Esophagus muscularis mucosa (tissue), 4 donors: ENCODE data around the gene PRM2. TPM values are rescaled to one million over a fixed set of nuclear protein-coding genes. Genes with fewer than 3 reads are reported as not detected.

Experiments
- DNase-seq: peaks from one replicate; pipeline ENCODE4 v3.0.0-alpha.2; 2017; ENCODE audit errors: extremely low spot score
- H3K27ac ChIP-seq, 4 donors: fragments of 200-600 bp; sonication (generic); replicated peaks in 1 of 4; 1 replicate in 3 of 4; 2 replicates in 1 of 4; pipeline ENCODE4 v1.5.1; 2016 to 2019; ENCODE audit warnings: mild to moderate bottlenecking in 1 of 4
- H3K27me3 ChIP-seq, 4 donors: fragments of 200-600 bp; sonication (generic); one replicate each; pipeline versions ENCODE4 v1.5.1 to v1.6.0; 2016 to 2019
- H3K36me3 ChIP-seq, 4 donors: fragments of 200-600 bp; sonication (generic); one replicate each; pipeline ENCODE4 v1.5.1; 2016 to 2019
- H3K4me1 ChIP-seq, 4 donors: fragments of 200-600 bp; sonication (generic); one replicate each; pipeline ENCODE4 v1.5.1; 2016 to 2019
- H3K4me3 ChIP-seq, 4 donors: fragments of 200-600 bp; sonication (generic); 1 replicate in 2 of 4; 2 replicates in 2 of 4; pipeline ENCODE4 v1.5.1; 2016 to 2019; ENCODE audit warnings: mild to moderate bottlenecking in 4 of 4, moderate library complexity in 1 of 4
- H3K9me3 ChIP-seq, 4 donors: fragments of 200-600 bp; sonication (generic); 1 replicate in 3 of 4; 2 replicates in 1 of 4; pipeline ENCODE4 v1.5.1; 2016 to 2019
- EP300 ChIP-seq: sonication (generic); formaldehyde crosslinking; IDR thresholded peaks from one replicate; pipeline ENCODE4 v1.6.1; 2017; ENCODE audit warnings: antibody characterized with exemption
- POLR2A ChIP-seq: fragments of 450-650 bp; IDR thresholded peaks from one replicate; pipeline ENCODE4 v1.6.1; 2017; ENCODE audit warnings: antibody characterized with exemption, moderate library complexity, mild to moderate bottlenecking, low read depth
- POLR2AphosphoS5 ChIP-seq, 2 donors: sonication (generic); formaldehyde crosslinking; IDR thresholded peaks; one replicate each; pipeline ENCODE4 v1.6.1; 2017; ENCODE audit warnings: antibody characterized with exemption in 2 of 2
- WGBS: methylation state at CpG from one replicate; pipeline ENCODE4 v1.1.5; 2018; 5-methylcytosine and 5-hydroxymethylcytosine counted together
- intact Hi-C: fragments of 100-400 bp; cut with DNase I; formaldehyde crosslinking; loops from one replicate; pipeline ENCODE4 v1.15.1; 2023
- total RNA-seq, 4 donors: library from RNA; depleted of rRNA; stranded (reverse); fragments of >200 nt; gene quantifications; one replicate each; pipeline versions ENCODE4 v1.1.0 to v1.2.1, GENCODE V29; 2016
- TF ChIP-seq, protein P1 (sequence below), 3 experiments: fragments of 200-600 bp in 2 of 3; fragments of 450-650 bp in 1 of 3; sonication (generic) in 2 of 3; IDR thresholded peaks; one replicate each; pipeline ENCODE4 v1.5.1; 2017 to 2019; ENCODE audit warnings: antibody characterized with exemption in 3 of 3, mild to moderate bottlenecking in 2 of 3, moderate library complexity in 1 of 3

Gene PRM2
- total RNA-seq, 4 donors from 2014 or later: not detected

DNA sequence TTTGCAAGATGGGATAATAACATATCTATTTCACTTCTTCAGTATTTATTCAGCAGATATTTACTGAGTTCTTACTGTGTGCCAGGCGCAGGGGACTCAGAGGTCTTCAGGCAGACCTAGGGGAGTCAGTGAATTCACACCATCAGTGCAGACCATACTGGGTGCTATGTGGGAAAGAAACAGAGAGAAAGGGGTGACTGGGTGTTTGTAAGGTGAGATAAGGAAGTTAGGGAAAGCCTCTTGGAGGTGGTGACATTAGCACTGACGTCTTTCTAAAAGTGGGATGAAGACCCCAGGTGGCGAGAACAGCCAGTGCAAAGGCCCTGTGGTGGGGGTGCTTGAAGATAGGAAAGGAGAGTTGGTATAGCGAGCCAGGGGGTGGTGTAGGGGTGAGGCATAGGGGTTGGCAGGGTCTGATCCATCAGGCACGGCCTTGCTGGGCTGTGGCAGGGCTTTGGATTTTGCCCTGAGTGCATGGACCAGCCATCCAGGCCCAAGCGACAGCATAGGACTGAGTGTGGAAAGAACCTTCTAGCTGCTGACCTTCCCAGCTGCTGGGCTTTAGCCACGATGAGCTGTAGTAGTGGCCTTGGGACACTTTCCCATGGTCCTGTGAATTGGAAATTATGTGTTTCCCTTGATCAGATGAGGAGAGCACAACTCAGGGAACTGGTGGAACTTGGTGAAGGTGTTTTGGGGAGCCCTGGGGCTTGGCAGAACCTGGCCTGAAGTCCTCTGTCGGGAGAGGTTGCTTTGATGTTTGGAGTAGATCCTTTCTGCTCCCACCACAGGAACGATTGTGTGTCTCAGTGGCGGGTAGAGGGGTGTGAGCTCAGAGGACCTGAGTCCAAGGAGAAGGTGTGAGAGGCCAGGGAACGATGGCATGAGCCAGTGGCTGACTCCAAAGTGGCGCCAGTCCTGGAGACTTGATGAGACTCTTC, 16.4 kb downstream of the PRM2 start:
- TF ChIP-seq POLR2A (no peak), POLR2AphosphoS5 (IDR thresholded peaks at IDR 0.05) (no peak)
- intact Hi-C loops: loop anchor here (5.0 to 10.0 kb wide), 2 partner anchors 87 to 185 kb away; partner anchors contain the start of gene RMI2
- Histone ChIP-seq H3K4me3 (no peak overlapping the region), H3K36me3 (no peaks in the 10 kb centered on the region), H3K9me3 (no peaks in the 10 kb centered on the region), H3K27me3 (peaks cover 0 to 4% (median 0%) of the 10 kb centered on the region in 4 donors), H3K27ac (no peak overlapping the region), H3K4me1 (peaks cover 26 to 36% (median 33%) of the 10 kb centered on the region in 4 donors)
- DNase-seq: no peak
- 93% methylated on average over 10 of the region's 12 CpGs for WGBS

DNA sequence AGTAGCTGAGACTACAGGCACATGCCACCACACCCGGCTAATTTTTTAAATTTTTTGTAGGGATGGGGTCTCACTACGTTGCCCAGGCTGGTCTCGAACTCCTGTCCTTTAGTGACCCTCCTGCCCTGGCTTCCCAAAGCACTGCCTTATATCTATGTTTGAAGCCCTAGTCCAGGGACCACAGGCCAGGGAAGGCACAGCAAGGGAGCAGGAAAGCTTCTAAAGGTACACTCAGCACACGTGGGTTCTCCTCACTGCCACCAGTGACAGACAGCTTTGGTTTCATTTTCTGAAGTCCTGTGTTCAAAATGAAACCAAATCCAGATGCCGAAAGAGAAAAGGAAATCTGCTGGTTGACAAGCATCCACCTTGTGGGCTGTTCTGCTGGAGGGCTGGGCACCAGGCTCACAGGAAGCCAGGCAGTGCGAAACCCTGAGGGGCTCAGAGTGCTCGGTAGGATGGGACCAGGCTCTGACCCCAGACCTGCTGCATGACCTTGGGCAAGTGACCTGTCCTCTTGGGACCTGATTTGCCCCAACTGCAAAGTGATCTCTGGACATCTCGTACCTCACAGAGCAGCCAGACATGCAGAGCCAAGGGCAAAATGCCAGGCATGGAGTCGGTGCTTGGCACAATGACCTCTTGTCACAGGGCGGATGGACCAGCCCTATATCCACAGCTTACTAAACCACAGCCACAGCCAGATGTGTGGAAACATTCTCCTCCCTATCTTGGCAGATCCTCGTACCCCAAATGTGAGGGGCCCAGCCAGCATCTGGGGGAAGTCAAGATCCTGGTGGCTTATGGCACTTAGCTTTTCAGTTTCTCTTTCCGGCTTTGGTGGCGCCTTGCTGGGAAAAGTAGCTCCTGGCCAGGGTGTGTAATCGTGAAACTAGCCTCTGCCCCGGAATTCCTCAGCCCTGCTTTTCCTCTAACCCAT, 17.5 kb downstream of the PRM2 start:
- peak overlapping the region in 3 of 4 donors; percentile 18 to 23 (median 22) for H3K4me3 ChIP-seq
- DNase-seq: no peak
- intact Hi-C loops: loop anchor here (5.0 to 10.0 kb wide), 2 partner anchors 88 to 184 kb away; partner anchors contain the start of gene RMI2
- H3K4me1 ChIP-seq: peaks cover 31 to 46% (median 43%) of the 10 kb centered on the region in 4 donors
- WGBS: 56% methylated on average over 12 of the region's 15 CpGs
- H3K9me3 ChIP-seq: no peaks in the 10 kb centered on the region
- H3K27ac ChIP-seq: peak overlapping the region in 2 of 4 donors; percentile 30 to 39
- peaks cover 0 to 4% (median 0%) of the 10 kb centered on the region in 4 donors for H3K27me3 ChIP-seq
- TF ChIP-seq POLR2A (no peak), EP300 (no peak), POLR2AphosphoS5 (IDR thresholded peaks at IDR 0.05) (no peak)
- TF ChIP-seq, protein P1, sequence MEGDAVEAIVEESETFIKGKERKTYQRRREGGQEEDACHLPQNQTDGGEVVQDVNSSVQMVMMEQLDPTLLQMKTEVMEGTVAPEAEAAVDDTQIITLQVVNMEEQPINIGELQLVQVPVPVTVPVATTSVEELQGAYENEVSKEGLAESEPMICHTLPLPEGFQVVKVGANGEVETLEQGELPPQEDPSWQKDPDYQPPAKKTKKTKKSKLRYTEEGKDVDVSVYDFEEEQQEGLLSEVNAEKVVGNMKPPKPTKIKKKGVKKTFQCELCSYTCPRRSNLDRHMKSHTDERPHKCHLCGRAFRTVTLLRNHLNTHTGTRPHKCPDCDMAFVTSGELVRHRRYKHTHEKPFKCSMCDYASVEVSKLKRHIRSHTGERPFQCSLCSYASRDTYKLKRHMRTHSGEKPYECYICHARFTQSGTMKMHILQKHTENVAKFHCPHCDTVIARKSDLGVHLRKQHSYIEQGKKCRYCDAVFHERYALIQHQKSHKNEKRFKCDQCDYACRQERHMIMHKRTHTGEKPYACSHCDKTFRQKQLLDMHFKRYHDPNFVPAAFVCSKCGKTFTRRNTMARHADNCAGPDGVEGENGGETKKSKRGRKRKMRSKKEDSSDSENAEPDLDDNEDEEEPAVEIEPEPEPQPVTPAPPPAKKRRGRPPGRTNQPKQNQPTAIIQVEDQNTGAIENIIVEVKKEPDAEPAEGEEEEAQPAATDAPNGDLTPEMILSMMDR (IDR thresholded peaks at IDR 0.05): no peak
- H3K36me3 ChIP-seq: no peaks in the 10 kb centered on the region

DNA sequence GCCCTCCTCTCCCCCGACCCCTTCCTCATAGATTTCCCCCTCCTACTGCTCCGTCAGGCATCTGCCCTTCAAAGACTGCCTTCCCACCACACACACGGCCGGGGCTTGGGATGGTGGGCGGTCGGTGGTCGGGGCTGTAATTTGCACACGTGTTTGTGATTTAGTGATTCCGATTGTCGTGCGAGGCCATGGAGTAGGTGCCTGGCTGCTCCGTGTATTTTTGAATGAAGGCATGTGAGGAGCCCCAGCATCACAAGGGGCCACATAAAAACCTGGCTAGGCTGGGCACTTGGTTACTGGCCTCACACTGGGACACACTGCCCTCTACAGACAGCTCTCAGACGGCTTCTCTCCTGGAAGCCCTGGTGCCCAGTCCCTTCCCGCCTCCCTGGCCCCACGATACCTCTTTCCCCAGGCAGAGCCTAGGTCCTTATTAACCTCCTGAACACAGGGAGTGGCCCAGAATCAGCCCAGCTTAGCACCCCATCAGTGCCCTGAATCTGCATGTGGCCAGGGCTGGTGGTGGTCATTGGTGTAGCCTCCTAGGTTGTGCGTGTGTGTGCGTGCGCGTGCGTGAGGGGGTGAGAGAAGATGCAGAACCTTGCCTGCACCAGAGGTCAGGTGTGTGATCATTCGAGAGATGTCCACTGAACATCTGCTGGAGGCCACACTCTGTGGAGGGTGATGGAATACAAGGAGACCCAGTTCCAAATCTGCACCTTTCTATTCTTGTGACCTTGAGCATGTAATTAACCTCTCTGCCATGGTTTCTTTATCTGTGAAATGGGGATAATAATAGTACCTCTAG, 18.9 kb downstream of the PRM2 start:
- Histone ChIP-seq H3K9me3 (no peaks in the 10 kb centered on the region), H3K4me3 (peak overlapping the region; percentile 71 to 98 (median 80)), H3K27ac (peak overlapping the region; percentile 92 to 97 (median 94)), H3K27me3 (peaks cover 0 to 4% (median 0%) of the 10 kb centered on the region in 4 donors), H3K36me3 (no peaks in the 10 kb centered on the region), H3K4me1 (peaks cover 36 to 54% (median 50%) of the 10 kb centered on the region in 4 donors)
- intact Hi-C loops: loop anchor here (1.0 to 10.0 kb wide), 3 partner anchors 90 to 285 kb away; partner anchors contain the start of gene RMI2
- DNase-seq: no peak
- TF ChIP-seq POLR2AphosphoS5 (IDR thresholded peaks at IDR 0.05) (peak in 1 of 2 donors; percentile 42), EP300 (no peak)
- TF ChIP-seq, protein P1 (IDR thresholded peaks at IDR 0.05): peak; percentile 68 to 83 (median 82)
- WGBS: 26% methylated on average over 19 of the region's 21 CpGs

- no peaks in the 10 kb centered on the region for H3K9me3 ChIP-seq
- H3K4me3 ChIP-seq: peak overlapping the region; percentile 71 to 98 (median 80)
- peaks cover 36 to 54% (median 50%) of the 10 kb centered on the region in 4 donors for H3K4me1 ChIP-seq
- H3K27ac ChIP-seq: peak overlapping the region; percentile 92 to 97 (median 94)
- H3K27me3 ChIP-seq: peaks cover 0 to 4% (median 0%) of the 10 kb centered on the region in 4 donors
- no peak for DNase-seq
- intact Hi-C loops: loop anchor here (1.0 to 10.0 kb wide), 3 partner anchors 91 to 284 kb away; partner anchors contain the start of gene RMI2
- TF ChIP-seq POLR2A (no peak), POLR2AphosphoS5 (IDR thresholded peaks at IDR 0.05) (no peak), EP300 (no peak)
- TF ChIP-seq, protein P1 (IDR thresholded peaks at IDR 0.05): no peak
- WGBS: 0% methylated on average over 21 of the region's 32 CpGs
- H3K36me3 ChIP-seq: no peaks in the 10 kb centered on the region
These were observed 19.6 kb downstream of the PRM2 start for GRCh38 chr16:11256661-11257130.
